ENCODE measurements around the gene ZFYVE21. TPM values are rescaled to one million over a fixed set of nuclear protein-coding genes. Genes with fewer than 3 reads are reported as not detected.

The ZFYVE21 gene
- total RNA-seq = 10 to 100 TPM; 17.4 to 18.6 TPM

DNA sequence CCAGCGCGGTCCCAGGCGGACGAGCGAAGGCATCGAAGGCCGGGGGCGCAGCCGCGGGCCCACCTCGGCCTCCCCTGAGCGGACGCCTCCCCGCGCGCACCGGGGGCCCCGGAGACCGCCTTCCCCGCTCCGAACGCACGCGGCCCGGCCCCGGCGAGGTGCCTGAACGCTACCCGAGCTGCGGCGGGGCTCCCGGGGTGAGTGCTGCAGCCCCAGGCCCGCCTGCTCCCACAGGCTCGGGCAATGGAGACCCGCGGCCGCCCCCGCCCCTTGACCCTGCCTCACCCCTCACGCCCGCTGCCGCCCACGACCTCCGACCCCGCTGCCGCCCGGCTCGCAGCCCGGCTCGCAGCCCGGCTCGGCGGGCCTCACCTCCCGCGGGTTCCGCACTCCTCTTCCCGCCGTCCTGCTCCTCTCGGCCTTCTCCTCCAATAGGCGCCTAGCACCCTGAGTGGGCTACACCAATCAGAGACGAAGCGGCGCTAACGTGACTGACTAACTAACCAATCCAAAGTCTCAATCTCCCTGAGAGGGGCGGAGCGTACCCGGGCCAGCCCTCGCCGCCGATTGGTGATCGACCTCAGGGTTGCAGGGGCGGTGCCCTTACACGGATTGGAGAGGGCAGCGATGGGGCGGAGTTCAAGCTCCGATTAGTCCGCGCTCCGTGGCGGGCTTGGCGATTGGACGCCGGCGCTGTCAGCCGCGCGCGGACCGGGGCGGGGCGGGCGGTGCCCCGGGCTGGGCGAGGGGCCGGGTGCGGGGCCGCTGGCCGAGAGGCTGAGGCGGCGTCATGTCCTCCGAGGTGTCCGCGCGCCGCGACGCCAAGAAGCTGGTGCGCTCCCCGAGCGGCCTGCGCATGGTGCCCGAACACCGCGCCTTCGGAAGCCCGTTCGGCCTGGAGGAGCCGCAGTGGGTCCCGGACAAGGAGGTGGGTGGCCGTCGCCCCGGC, at the start of gene ZFYVE21, which contains the start of gene XRCC3:
Gene ZFYVE21 (plus strand): TSS at position 759 of the 949 bp plus-strand sequence. CDS start 32 bp downstream, at position 791.
Gene XRCC3 (minus strand): TSS at position 400 of the 949 bp plus-strand sequence. CDS start 4,364 bp downstream, outside the sequence.
- Mint-ChIP-seq H3K27me3 (no peaks in the 10 kb centered on the region), H3K27ac (peak within 1 kb of the TSS; percentile 84), H3K4me3 (peak within 1 kb of the TSS; percentile 89), H3K36me3 (peaks cover 10% of the 10 kb centered on the region), H3K4me1 (peaks cover 52% of the 10 kb centered on the region), H3K9me3 (ENCODE audit: low read depth) (no peaks in the 10 kb centered on the region)
- DNase-seq (peak; percentile 100), ATAC-seq (peak; percentile 95)
- CTCF ChIA-PET = interaction anchor here (1.0 to 1.2 kb wide), 5 partner anchors 33 to 195 kb away, joined by 3 to 4 read pairs (median 3); no protein-coding TSS in a partner anchor

DNA sequence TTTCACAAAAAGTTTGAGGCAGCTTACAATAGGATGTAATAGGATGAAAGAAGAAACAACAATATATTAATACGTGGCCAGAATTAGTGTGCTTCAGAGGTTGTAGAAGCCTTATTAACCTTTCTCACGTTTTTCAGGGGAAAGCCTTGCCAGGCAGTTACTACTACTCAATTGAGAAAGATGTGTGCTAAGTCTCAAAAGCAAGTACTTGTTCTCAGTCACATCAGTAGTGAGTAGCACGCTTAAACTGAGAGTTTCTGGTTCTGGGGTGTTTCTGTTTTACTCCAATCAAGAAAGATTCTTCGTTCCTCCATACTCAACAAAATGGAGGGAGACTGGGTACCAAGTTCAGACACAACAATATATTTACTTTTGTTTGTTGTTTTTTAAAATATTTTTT, 47.9 kb upstream of the ZFYVE21 start:
- no peak overlapping the region for H3K4me3 Mint-ChIP-seq
- DNase-seq = no peak
- H3K27ac Mint-ChIP-seq = peak overlapping the region; percentile 52
- peaks cover 33% of the 10 kb centered on the region for H3K36me3 Mint-ChIP-seq
- H3K27me3 Mint-ChIP-seq = no peaks in the 10 kb centered on the region
- no peaks in the 10 kb centered on the region for H3K4me1 Mint-ChIP-seq
- H3K9me3 Mint-ChIP-seq (ENCODE audit: low read depth) = no peaks in the 10 kb centered on the region
- CTCF ChIA-PET = no interaction called here
- ATAC-seq = no peak

DNA sequence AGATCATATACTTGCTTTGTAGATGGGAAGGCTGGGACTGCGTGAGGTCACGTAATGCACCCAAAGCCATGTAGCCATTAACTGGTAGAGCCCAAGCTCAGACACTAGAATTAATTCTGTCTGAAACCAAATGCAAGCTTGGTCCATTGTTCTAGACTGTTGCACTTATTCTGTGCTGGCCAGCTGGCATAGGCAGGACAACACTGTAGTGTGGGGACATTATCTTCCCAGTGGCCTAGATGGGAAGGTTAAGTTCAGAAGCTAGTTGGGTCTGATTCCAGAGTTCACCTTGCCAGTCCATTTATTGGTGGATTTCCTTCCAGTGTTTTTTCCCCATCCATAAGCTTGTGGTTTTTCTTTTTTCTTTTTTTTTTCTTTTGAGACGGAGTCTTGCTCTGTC, 47.5 kb upstream of the ZFYVE21 start:
- H3K27ac Mint-ChIP-seq = no peak overlapping the region
- no peak for DNase-seq
- H3K9me3 Mint-ChIP-seq (ENCODE audit: low read depth) = no peaks in the 10 kb centered on the region
- H3K4me3 Mint-ChIP-seq = no peak overlapping the region
- no peak for ATAC-seq
- no peaks in the 10 kb centered on the region for H3K27me3 Mint-ChIP-seq
- CTCF ChIA-PET = no interaction called here
- peaks cover 37% of the 10 kb centered on the region for H3K36me3 Mint-ChIP-seq
- H3K4me1 Mint-ChIP-seq = no peaks in the 10 kb centered on the region

DNA sequence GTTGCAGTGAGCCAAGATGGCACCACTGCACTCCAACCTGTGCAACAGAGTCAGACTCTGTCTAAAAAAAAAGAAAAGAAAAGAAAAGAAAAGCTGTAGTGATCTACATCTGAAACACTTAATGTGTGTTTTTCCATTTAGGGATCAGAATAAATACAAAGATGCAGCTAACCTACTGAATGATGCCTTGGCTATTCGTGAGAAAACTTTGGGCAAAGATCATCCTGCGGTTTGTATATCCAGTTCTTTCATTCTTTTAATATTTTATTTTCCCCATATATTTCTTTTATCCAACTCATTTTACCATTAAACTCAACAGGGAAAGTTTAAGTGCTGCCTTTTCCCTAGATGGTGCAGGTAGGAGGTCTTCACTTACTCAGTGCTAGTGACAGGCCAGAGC, 46.2 kb upstream of the ZFYVE21 start:
- Mint-ChIP-seq H3K27me3 (no peaks in the 10 kb centered on the region), H3K4me1 (no peaks in the 10 kb centered on the region), H3K4me3 (no peak overlapping the region), H3K36me3 (peaks cover 36% of the 10 kb centered on the region), H3K9me3 (ENCODE audit: low read depth) (no peaks in the 10 kb centered on the region), H3K27ac (no peak overlapping the region)
- ATAC-seq (no peak), DNase-seq (no peak)
- CTCF ChIA-PET = no interaction called here

DNA sequence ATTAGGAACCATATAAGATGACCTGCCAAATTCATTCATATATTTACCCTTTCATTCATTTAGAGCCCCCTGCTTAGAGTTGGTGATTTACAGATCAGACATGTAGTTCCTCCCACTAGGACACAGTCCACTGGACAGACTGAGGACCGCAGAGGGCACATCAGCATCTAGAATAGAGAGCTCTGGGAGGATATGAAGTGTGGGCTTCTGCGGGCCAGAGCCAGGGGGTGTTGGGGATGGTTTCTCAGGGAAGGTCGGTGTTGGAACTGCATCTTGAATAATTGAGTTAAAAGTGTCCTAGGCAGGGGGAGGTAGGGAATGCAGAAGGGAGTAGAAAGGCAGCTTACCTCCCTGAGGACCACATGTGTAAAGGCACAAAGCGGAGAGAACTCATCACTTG, 43.7 kb upstream of the ZFYVE21 start:
- no peak for DNase-seq
- Mint-ChIP-seq H3K9me3 (ENCODE audit: low read depth) (no peaks in the 10 kb centered on the region), H3K36me3 (peaks cover 43% of the 10 kb centered on the region), H3K4me3 (no peak overlapping the region), H3K4me1 (no peaks in the 10 kb centered on the region), H3K27ac (no peak overlapping the region), H3K27me3 (no peaks in the 10 kb centered on the region)
- CTCF ChIA-PET = no interaction called here
- no peak for ATAC-seq

DNA sequence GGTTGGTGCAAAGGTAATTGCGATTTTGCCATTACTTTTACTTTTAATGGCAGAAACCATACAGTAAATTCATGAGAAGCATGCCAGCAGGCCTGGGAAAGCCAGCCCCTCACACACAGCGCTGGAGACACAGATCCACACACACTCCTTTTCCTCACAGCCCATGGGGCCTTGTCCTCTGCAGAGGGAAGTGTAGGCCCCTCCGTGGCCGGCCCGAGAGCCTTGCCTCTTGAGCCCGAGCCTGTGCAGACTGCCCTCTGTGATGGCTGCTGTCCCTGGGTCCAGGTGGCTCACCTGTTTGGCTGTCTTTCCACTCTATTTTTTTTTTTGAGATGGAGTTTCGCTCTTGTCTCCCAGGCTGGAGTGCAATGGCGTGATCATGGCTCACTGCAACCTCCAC, 39.7 kb upstream of the ZFYVE21 start:
- ATAC-seq (no peak), DNase-seq (no peak)
- Mint-ChIP-seq H3K27me3 (no peaks in the 10 kb centered on the region), H3K36me3 (peaks cover 55% of the 10 kb centered on the region), H3K4me1 (peaks cover 7% of the 10 kb centered on the region), H3K9me3 (ENCODE audit: low read depth) (no peaks in the 10 kb centered on the region), H3K27ac (no peak overlapping the region), H3K4me3 (no peak overlapping the region)
- CTCF ChIA-PET = no interaction called here

DNA sequence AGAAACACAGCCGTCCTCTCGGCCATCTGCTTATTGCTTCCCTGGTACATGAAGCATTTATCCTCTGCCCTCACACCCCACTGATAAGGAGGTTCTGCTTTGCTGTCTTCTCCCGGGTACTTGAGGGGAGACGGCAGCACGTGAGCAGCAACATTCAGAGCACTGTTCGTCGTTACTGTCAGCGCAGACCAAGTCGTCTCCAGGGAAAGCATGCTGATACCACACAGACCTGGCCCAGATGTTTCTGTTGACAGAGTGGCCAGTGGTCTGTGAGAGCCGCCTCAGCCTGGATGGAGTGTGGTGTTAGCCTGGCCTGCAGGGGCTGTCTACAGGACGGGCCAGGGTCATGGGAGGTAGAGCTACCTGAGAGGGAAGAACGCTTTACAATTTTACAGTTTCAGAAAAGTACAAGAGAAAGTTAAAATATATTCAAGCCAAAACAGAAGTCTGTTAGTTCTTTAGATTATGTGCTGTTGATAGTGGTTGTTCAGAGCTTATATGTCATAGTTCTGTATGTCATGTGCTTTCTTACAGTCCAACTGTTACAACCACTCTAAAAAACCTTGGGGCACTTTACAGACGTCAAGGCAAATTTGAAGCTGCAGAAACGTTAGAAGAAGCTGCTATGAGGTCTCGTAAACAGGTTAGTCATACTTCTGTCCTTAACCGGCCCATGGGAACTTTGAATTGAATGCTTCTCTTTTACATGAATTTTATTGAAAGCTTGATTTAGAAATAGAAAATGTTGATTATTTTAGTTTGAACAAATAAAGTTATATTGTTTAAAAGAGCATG, 38.5 kb upstream of the ZFYVE21 start:
- DNase-seq = no peak
- Mint-ChIP-seq H3K4me3 (no peak overlapping the region), H3K27me3 (no peaks in the 10 kb centered on the region), H3K27ac (no peak overlapping the region), H3K36me3 (peaks cover 55% of the 10 kb centered on the region), H3K4me1 (peaks cover 7% of the 10 kb centered on the region), H3K9me3 (ENCODE audit: low read depth) (no peaks in the 10 kb centered on the region)
- ATAC-seq = no peak
- CTCF ChIA-PET = no interaction called here

DNA sequence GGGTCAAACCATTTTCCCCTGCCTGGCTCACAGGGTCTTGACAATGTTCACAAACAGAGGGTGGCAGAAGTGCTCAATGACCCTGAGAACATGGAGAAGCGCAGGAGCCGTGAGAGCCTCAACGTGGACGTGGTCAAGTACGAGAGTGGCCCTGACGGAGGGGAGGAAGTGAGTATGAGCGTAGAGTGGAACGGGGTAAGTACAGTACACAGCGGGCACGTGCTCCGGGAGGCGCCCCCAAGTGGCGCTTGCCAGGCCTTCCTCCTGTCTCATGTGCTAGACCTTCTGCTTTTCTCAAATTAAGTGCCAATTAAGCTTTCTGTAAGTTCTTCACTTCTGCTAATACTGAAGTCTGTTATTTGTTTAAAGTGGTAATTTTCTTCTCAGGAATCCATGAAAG, 36.3 kb upstream of the ZFYVE21 start:
- DNase-seq (peak; percentile 55), ATAC-seq (peak; percentile 65)
- Mint-ChIP-seq H3K4me1 (peaks cover 7% of the 10 kb centered on the region), H3K9me3 (ENCODE audit: low read depth) (no peaks in the 10 kb centered on the region), H3K27me3 (no peaks in the 10 kb centered on the region), H3K4me3 (no peak overlapping the region), H3K27ac (no peak overlapping the region), H3K36me3 (peaks cover 52% of the 10 kb centered on the region)
- CTCF ChIA-PET = interaction anchor here (1.1 to 1.6 kb wide), 6 partner anchors 9 to 122 kb away, joined by 3 to 5 read pairs (median 4); no protein-coding TSS in a partner anchor

DNA sequence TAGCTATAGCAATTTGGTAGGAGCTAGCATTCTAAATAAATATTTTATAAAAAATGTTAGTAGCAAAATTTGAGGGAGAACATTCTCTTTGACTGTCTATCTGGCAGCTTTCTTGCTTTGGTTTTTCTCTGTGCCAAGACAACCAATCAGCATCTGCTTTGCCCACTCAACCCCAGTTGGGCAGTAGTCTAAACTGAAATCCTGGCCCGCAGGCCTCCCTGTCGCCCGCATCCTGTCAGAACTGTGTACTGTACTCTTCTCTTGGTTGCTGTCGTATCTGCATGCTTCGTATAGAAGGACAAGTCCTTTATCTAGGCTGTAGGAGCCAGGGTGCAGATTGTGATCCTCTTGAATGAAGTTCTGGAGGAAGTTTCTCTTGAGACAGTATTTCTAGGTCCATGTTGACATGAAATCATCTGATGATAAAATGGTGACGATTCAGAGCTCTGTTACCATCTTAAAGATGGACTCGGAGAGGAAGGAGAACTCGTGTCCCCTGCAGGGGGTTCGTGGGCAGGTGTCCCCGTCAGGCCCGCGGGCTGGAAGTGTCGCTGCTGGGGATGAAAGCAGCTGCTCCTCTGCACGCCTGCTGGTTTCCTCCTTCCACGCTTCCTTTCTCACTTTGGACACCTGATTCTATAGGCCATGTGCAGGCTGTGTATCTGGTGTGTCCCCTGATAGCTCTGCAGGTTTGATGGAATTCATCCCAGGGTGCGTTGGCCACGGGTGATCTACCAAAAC, 34.9 kb upstream of the ZFYVE21 start:
- CTCF ChIA-PET = interaction anchor here (1.1 to 1.6 kb wide), 6 partner anchors 8 to 123 kb away, joined by 3 to 5 read pairs (median 4); no protein-coding TSS in a partner anchor
- H3K36me3 Mint-ChIP-seq = peaks cover 51% of the 10 kb centered on the region
- ATAC-seq = no peak

DNA sequence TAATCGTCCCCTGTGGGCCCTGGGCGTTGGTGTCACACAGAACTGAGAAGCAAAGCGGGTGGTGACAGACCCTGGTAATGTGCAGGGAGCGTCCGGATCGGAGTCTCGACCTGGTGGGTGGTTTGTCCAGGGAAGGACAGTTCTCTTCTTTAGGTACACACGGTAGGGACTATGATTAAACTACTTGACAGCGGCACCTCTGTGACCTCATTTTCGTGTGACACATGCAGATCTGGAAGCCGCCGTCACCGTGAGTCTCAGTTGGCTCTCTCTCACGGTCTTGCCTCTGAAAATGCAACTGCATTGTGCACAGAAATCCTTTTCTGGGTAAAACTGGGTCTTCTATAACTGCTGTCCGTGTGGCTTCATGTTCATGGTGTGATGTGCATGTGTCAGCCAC, 32.5 kb upstream of the ZFYVE21 start:
- Mint-ChIP-seq H3K4me3 (no peak overlapping the region), H3K27ac (no peak overlapping the region), H3K36me3 (peaks cover 44% of the 10 kb centered on the region), H3K4me1 (peaks cover 7% of the 10 kb centered on the region), H3K27me3 (no peaks in the 10 kb centered on the region), H3K9me3 (ENCODE audit: low read depth) (no peaks in the 10 kb centered on the region)
- DNase-seq (no peak), ATAC-seq (no peak)
- CTCF ChIA-PET = no interaction called here

More for the DNA sequence above, 34.9 kb upstream of the ZFYVE21 start:
- Mint-ChIP-seq H3K27ac (no peak overlapping the region), H3K4me3 (no peak overlapping the region), H3K27me3 (no peaks in the 10 kb centered on the region), H3K9me3 (ENCODE audit: low read depth) (no peaks in the 10 kb centered on the region), H3K4me1 (peaks cover 7% of the 10 kb centered on the region)
- no peak for DNase-seq

DNA sequence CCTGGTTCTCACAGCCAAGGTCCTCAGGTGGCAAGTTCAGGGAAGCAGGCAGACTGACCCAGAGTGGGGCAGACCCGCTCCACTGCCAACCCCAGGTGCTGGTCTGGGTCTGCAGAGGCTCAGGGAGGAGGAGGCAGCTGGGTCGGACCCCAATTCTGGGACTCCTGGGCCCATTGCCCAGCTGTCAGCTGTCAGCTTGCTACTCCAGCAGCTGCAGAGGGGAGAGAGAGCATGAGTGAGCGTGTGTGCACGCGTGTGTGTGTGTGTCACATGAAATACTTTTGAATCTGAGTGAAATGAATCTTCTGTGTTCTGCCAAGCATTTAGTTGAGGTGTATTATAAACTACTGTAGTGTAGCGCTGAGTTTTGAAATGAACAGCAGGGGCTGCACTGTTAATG, 31.1 kb upstream of the ZFYVE21 start:
- H3K27me3 Mint-ChIP-seq = no peaks in the 10 kb centered on the region
- H3K9me3 Mint-ChIP-seq (ENCODE audit: low read depth) = no peaks in the 10 kb centered on the region
- no peak overlapping the region for H3K4me3 Mint-ChIP-seq
- peaks cover 34% of the 10 kb centered on the region for H3K36me3 Mint-ChIP-seq
- ATAC-seq (no peak), DNase-seq (no peak)
- no peak overlapping the region for H3K27ac Mint-ChIP-seq
- CTCF ChIA-PET = no interaction called here
- H3K4me1 Mint-ChIP-seq = peaks cover 3% of the 10 kb centered on the region

DNA sequence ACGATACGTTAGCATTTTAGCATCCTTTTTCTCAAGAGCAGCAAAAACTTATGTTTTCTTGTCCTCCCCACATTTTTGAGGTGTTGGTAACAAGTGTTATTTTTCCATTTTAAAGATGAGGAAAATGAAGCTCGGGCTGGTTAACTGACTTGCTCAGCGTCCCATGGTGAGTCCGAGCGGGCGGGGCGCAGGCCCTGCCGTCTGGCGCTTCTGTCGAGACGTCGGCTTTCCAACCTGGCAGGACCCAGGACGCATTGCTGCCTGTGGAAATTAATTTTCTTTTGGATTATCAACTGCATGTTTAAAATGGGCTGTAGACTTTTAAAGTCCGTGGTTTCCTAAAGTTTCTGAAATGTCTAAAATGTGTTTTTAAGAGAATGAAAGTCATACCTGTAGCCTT, 30.7 kb upstream of the ZFYVE21 start:
- Mint-ChIP-seq H3K4me1 (no peaks in the 10 kb centered on the region), H3K27me3 (no peaks in the 10 kb centered on the region), H3K36me3 (peaks cover 30% of the 10 kb centered on the region), H3K4me3 (no peak overlapping the region), H3K27ac (no peak overlapping the region), H3K9me3 (ENCODE audit: low read depth) (no peaks in the 10 kb centered on the region)
- CTCF ChIA-PET = no interaction called here
- no peak for ATAC-seq
- DNase-seq = no peak

Data from activated CD8-positive, alpha-beta memory T cell treated with anti-CD3 and anti-CD28 coated beads, Interleukin-2, amount 10 ng/mL, durations not matched to agents 7 days and 5 days (primary cell).